ENCODE results near the gene SMPD4. TPM values are rescaled to one million over a fixed set of nuclear protein-coding genes. Genes with fewer than 3 reads are reported as not detected.
"Not testable (repeated sequence)": the region's sequence is repeated elsewhere in the genome, so short reads cannot be mapped to it uniquely, and the experiment has no call there.

SMPD4 gene, protein sequence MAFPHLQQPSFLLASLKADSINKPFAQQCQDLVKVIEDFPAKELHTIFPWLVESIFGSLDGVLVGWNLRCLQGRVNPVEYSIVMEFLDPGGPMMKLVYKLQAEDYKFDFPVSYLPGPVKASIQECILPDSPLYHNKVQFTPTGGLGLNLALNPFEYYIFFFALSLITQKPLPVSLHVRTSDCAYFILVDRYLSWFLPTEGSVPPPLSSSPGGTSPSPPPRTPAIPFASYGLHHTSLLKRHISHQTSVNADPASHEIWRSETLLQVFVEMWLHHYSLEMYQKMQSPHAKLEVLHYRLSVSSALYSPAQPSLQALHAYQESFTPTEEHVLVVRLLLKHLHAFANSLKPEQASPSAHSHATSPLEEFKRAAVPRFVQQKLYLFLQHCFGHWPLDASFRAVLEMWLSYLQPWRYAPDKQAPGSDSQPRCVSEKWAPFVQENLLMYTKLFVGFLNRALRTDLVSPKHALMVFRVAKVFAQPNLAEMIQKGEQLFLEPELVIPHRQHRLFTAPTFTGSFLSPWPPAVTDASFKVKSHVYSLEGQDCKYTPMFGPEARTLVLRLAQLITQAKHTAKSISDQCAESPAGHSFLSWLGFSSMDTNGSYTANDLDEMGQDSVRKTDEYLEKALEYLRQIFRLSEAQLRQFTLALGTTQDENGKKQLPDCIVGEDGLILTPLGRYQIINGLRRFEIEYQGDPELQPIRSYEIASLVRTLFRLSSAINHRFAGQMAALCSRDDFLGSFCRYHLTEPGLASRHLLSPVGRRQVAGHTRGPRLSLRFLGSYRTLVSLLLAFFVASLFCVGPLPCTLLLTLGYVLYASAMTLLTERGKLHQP
- total RNA-seq = 25.6 TPM
- long read RNA-seq, full-length matches to known transcripts = 5 of 22 reads
- long read RNA-seq, partial matches to known transcripts = 11 of 22 reads
- long read RNA-seq, other reads (novel, unspliced or antisense) = 6 of 22 reads

DNA sequence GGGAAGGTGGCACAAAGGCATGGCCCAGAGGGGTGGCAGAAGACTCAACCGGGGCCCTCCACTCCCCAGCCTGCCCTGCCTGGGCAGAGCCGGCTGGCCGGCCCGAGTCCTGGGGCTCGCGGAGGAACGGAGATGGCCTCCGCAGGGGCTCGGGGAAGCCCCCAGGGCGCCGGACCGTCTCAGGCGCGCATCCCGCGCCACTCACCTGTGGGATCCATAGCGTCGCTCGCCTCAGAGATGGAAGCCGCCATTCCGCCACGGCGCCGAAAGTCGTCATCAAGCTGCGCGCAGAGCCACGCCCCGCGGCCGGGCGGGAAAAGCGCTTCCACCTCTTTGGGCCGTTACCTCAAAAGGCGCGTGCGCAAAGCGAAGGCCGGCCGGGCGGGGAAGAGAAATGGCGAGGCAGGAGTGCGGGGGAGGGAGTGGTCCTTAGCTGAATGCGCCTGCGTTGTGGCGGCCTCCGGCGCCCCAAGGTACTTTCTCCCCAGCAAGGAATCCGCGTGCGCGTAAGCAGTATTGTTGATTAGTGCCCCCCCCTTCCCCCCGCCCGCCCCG lies at the start of gene SMPD4:
Gene SMPD4 (minus strand): TSS at position 278 of the 555 bp plus-strand sequence. CDS start 5,010 bp downstream, outside the sequence.
- ATAC-seq (peak; percentile 93), DNase-seq (ENCODE audit: missing footprints) (peak; percentile 99)
- intact Hi-C loops (cut with DNase I) = loop anchor here (5.0 kb wide), 1 partner anchor 161 kb away; the partner anchor contains the start of gene IMP4

DNA sequence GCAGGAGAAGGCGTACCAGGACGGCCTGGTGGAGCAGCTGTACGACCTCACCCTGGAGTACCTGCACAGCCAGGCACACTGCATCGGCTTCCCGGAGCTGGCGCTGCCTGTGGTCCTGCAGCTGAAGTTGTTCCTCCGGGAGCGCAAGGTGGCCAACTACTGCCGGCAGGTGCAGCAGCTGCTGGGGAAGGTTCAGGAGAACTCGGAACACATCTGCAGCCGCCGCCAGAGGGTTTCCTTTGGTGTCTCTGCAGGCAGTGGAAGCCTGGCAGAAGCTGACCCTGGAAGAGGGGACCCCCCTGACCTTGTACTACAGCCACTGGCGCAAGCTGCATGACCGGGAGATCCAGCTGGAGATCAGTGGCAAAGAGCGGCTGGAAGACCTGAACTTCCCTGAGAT lies 49.5 kb upstream of the SMPD4 start:
- DNase-seq (ENCODE audit: missing footprints); ATAC-seq; intact Hi-C loops (cut with DNase I): not testable (repeated sequence)

DNA sequence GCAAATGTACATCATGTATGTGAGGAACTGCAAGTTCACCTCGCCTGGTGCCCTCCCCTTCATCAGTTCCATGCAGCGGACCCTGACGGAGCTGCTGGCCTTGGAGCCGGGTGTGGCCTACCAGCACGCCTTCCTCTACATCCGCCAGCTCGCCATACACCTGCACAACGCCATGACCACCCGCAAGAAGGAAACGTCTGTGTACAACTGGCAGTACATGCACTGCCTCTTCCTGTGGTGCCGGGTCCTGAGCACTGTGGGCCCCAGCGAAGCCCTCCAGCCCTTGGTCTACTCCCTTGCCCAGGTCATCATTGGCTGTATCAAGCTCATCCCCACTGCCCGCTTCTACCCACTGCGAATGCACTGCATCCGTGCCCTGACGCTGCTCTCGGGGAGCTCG lies 49.0 kb upstream of the SMPD4 start:
- ATAC-seq; DNase-seq (ENCODE audit: missing footprints); intact Hi-C loops (cut with DNase I): not testable (repeated sequence)

DNA sequence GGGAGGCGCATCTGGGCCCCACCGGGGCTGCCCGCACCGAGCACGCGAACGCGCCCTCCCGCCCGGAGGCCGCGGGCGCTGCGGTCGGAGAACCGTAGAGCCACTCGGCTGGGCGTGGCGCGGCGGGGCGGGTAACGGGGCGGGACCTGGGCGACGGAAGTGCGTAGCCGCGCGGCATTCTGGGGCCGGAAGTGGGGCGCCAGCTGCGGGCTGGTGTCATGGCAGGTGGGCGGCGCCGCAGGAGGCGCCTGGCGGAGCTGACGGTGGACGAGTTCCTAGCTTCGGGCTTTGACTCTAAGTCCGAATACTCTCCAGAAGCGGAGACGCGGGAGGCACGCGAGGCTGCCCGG lies 47.7 kb upstream of the SMPD4 start:
- ATAC-seq = peak; percentile 77
- intact Hi-C loops (cut with DNase I); DNase-seq (ENCODE audit: missing footprints): not testable (repeated sequence)

DNA sequence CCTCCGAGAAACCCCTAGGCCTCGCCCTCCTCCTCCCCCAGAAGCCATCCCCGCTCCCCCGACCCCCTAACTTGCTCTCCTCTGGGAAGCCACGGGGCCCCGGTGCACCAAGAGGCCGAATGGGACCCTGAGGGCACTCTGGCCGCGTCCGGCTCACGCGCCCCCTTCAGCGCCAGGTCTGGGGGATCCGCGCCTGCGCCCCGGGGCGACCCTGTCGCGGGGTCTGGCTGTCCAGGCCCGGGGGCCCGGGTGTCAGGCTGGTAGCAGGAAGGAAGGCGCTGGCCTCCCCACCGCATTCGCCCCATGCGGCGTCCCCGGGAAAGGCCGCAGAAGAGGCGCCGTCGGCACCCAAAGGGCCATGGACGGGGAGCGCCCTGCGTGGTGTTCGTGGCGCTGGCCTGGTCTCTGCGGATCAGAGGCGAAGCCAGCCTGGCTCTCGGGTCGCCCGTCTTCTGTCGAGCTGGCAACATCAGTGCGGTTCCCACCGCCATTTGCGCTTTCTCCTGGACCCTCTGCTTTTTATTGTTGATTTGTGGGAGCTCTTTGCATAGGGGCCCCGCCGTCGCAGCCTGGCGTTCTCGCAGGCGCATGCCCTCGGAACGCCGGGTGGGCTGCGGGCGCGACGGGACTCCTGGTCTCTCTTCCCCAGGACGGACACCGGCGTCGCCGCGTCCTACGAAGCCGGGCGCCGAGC lies 47.2 kb upstream of the SMPD4 start:
- intact Hi-C loops (cut with DNase I); DNase-seq (ENCODE audit: missing footprints); ATAC-seq: not testable (repeated sequence)

DNA sequence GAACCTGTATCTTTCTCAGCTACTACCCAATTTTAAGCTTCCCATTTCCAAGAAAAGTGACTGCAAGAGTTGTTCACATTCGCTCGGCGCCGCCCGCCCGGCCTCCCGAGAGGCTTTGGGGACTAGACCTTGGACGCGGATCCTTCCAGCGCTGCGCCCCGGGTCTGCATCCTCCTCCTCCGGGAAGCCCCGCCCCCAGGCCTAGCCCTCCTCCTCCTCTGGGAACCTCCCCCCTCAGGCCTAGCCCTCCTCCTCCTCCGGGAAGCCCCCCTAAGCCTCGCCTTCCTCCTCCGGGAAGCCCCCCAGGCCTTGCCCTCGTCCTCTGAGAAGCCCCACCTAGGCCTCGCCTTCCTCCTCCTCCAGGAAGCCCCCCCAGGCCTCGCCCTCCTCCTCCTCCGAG lies 46.6 kb upstream of the SMPD4 start:
- DNase-seq (ENCODE audit: missing footprints); ATAC-seq; intact Hi-C loops (cut with DNase I): not testable (repeated sequence)

DNA sequence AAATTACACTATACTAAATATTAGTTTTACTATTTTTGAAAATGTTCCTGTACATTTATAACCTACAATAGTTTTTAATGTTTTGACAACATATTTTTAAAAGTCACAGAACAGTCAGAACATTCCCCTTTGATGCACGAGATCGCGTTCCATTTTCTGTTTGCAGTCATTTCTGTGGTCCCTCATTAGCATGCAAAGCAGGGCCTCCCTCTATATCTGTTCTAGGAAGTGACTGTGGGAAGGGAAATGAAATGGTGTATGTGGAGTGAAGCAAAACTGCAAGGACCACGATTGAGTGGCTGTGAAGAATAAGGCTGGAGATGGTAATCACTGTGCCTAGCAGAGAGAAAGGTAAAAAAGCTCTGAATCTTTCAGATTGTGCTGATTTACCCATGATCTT lies 41.1 kb upstream of the SMPD4 start:
- ATAC-seq; DNase-seq (ENCODE audit: missing footprints); intact Hi-C loops (cut with DNase I): not testable (repeated sequence)

DNA sequence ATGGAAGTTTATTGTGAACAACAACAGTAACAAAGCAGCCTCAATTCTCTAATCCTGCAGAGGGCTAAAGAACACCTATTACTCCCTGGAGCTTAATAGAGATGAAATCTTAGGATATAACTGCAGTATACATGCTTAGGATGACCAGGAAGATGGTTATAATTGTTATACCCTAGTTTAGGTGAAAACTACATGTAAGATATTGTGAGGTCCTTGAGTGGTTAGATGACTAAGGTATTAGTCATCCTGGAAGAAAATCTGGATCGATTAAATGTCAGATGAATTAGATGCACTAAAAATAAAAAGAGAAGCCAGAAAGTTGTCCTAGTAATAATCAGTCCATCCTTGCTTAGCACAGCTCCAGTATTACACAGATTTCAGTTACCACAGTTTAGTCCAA lies 39.1 kb upstream of the SMPD4 start:
- DNase-seq (ENCODE audit: missing footprints); ATAC-seq; intact Hi-C loops (cut with DNase I): not testable (repeated sequence)

DNA sequence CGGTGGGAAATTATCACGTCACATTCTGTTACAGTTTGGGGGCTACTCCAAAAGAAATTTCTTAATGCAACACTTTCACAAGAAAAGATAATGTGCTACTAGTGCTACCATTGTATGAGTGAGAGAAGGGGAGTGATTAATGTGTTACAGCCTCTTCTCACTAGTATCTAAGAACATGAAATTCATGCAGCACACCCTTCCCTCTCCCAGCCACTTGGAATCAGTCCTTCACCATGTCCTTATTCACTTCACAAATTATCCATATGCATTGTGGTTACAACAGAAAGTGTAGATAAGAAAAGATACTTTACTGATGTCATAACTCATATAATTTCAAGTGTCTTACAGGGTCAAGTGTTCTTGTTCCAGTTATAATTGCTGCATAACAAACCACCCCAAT lies 37.7 kb upstream of the SMPD4 start:
- ATAC-seq; intact Hi-C loops (cut with DNase I); DNase-seq (ENCODE audit: missing footprints): not testable (repeated sequence)

DNA sequence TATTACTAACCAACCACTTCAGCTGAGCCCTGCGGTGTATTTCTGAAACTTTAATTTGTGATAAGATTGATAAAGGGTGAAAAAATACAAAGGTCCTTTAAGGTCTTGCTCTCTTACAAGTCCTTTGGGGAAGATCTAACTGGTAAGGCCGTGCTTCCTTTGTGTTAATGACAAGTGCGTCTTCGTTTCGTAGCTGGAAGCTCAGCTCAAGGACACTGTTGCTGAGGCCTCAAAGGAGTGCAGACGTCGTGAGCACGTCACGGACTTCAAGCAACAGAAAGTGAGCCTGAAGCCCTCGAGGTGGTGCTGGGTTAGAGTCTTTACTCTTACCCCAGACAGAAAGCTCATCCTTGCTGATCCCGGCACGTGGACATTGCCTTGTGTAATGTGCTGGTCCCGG lies 25.6 kb upstream of the SMPD4 start:
- DNase-seq (ENCODE audit: missing footprints); intact Hi-C loops (cut with DNase I); ATAC-seq: not testable (repeated sequence)

DNA sequence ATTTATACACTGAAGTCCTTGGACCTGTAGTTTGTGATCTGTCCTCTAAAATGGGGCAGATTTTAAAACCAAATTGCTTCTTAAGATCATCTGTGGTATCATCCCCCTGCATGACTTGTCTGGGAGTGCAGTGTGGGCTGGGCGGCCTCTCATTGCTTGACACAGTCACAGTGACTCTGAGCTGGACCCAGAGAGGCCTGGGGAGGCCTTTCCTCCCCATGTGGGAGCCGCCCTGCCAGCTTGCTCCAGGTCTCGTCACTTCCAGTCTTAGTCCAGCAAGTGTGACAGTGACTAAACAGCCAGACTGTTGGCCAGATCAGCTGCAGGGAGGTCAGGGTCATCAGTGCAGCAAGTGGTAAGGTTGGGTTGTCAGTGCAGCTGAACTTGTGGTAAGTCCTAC lies 21.7 kb upstream of the SMPD4 start:
- DNase-seq (ENCODE audit: missing footprints); intact Hi-C loops (cut with DNase I): not testable (repeated sequence)
- peak; percentile 26 for ATAC-seq

DNA sequence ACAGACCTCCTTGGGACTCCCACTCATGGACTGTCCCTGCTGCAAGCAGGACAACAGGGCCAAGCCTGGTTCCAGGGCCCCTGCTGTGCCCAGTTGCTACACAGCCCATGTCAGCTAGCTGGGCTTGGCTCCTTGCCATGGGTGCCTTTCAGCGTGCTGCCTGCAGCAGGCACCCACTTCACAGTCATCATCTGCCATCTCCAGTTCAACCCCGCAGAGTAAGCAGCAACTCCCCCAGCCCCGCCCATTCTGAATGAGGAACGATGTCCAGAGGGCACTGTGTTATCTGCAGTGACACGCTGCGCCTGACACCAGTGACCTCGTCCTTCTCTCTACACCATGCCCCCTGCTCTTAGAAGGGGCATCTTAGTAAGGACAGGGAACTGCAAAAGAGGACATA lies 21.1 kb upstream of the SMPD4 start:
- intact Hi-C loops (cut with DNase I); DNase-seq (ENCODE audit: missing footprints): not testable (repeated sequence)
- peak; percentile 93 for ATAC-seq

DNA sequence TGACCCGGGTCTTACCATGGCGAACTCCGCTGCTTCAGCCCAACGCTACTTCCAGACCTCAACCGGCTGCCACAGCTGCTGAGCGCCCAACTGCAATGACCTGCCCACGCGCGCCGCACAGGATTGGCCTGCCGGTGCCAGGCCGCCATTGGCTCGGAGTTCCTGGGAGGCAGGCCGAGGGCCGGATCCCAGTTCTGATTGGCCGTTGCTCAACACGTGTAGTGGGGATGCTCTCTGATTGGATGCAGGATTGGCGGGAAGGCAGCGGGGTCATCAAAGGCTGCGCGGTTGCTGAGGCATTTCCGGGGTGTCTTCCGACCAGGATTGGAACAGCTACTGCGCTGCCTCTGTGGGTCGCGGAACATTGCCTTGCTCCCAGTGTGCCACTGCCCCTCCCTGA lies 16.9 kb upstream of the SMPD4 start, which contains the start of gene TUBA3E:
Gene TUBA3E (minus strand): TSS at position 97 of the 400 bp plus-strand sequence. CDS start 79 bp downstream, at position 18.
- DNase-seq (ENCODE audit: missing footprints) = no peak
- ATAC-seq = no peak
- intact Hi-C loops (cut with DNase I) = no loop called here

DNA sequence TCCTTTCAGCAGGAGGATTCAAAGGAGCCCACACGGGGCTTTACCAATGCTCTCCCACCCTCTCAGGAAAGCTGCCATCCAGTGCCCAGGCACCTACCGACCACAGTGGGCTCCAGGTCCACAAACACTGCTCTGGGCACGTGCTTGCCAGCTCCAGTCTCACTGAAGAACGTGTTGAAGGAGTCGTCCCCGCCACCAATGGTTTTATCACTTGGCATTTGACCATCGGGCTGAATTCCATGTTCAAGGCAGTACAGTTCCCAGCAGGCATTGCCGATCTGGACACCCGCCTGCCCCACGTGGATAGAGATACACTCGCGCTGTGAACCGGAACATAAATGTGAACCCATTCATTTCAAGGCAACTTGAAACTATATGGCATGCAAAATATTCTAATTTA lies 14.7 kb upstream of the SMPD4 start:
- peak; percentile 89 for ATAC-seq
- DNase-seq (ENCODE audit: missing footprints); intact Hi-C loops (cut with DNase I): not testable (repeated sequence)

DNA sequence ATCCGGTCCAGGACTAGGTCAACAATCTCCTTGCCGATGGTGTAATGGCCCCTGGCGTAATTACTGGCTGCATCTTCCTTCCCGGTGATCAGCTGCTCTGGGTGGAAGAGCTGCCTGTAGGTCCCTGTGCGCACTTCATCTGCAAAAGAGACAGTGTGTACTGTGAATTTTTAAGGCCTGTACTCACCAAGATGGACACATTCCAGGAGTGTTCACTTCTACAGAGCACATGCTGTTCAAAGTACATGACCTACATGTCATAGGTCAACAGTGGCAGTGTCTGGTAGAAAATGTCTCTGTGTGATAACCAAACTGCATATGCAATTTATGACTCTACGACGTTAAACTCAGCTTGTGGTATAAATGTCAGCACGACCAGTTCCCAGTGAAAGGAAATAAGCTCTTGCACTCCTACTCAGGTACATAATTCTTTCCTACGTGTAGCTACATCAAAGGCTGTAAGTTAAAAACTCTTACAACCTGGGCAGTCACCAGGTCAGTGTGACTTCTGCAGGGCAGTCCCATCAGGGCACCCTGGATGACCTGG lies 13.8 kb upstream of the SMPD4 start:
- intact Hi-C loops (cut with DNase I); DNase-seq (ENCODE audit: missing footprints): not testable (repeated sequence)
- peak; percentile 84 for ATAC-seq

DNA sequence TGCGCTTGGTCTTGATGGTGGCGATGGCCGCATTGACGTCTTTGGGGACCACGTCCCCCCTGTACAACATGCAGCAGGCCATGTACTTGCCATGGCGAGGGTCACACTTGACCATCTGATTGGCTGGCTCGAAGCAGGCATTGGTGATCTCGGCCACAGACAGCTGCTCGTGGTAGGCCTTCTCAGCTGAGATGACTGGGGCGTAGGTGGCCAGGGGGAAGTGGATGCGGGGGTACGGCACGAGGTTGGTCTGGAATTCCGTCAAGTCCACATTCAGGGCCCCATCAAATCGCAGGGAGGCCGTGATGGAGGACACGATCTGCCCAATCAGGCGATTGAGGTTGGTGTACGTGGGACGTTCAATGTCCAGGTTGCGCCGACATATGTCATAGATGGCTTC lies 12.4 kb upstream of the SMPD4 start:
- intact Hi-C loops (cut with DNase I); DNase-seq (ENCODE audit: missing footprints); ATAC-seq: not testable (repeated sequence)

DNA sequence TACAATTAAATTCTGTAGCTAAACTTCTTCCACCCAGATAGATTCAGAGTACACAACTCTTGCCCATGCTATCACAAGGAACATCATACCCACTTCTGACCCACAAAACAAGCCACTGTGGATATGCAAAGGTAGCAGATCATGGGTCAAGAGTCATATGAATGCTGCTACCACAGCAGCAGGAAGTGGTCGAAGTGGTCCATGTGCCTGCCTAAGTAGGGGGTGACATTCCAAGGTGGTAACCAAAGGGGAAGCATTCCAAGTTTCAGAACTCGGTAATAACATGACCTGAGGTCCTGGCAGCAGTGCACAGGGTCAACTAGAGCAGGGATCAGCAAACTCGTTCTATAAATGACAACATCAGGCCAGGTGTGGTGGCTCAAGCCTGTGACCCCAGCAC lies 11.0 kb upstream of the SMPD4 start:
- intact Hi-C loops (cut with DNase I); ATAC-seq: not testable (repeated sequence)

DNA sequence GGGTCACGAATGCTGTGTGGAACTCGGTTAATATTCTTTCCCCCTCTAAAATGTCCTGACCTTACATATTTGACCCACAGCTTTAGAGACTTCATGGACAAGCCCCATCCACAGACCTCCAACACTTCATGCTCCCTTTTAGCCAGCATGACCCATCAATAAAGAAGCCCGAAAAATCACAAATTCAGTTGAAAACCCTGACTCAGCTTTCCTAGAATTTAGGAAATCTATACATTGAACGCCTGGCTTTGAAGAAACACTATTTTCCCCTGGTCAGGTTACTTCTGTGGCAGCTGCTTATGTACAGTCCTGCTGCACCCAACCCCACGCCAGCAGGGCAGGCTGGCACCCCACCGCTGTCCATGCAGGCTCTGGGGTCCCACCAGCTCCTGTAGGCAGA lies 9.9 kb upstream of the SMPD4 start:
- ATAC-seq; intact Hi-C loops (cut with DNase I); DNase-seq (ENCODE audit: missing footprints): not testable (repeated sequence)

More for the DNA sequence above, 11.0 kb upstream of the SMPD4 start:
- DNase-seq (ENCODE audit: missing footprints) = not testable (repeated sequence)

Data from Right ventricle myocardium inferior (tissue), 1 donor.